Measurements from ENCODE around the gene CMIP. TPM values are rescaled to one million over a fixed set of nuclear protein-coding genes. Genes with fewer than 3 reads are reported as not detected.

CMIP gene
- polyA plus RNA-seq, 1 of the 3 experiments (the other 2 are of a cell fraction), result 5.4 TPM

- Histone ChIP-seq H3K27ac (ENCODE audit: low read depth in 2 of 2, low read length in 1 of 2) (no peak overlapping the region), H3K4me1 (ENCODE audit: control insufficient read depth in 1 of 2, insufficient read depth in 2 of 2, low read depth in 1 of 2, low read length in 1 of 2) (no peaks in the 10 kb centered on the region), H2AFZ (ENCODE audit: low read depth) (no peak overlapping the region), H4K20me1 (ENCODE audit: insufficient read depth) (no peaks in the 10 kb centered on the region), H3K9me2 (no peaks in the 10 kb centered on the region), H3K4me2 (no peak overlapping the region), H3K9me3 (no peaks in the 10 kb centered on the region), H3F3A (replicated peaks; ENCODE audit: insufficient read depth) (no peaks in the 10 kb centered on the region), H3K9ac (no peak overlapping the region), H3K4me3 (ENCODE audit: low read depth in 2 of 2, low read length in 1 of 2) (no peak overlapping the region), H3K36me3 (replicated peaks in 1 of 2; ENCODE audit: control insufficient read depth in 1 of 2, insufficient read depth in 2 of 2, low read length in 1 of 2) (peaks cover 0 to 6% of the 10 kb centered on the region in 2 experiments), H3K79me2 (ENCODE audit: insufficient read depth) (no peaks in the 10 kb centered on the region), H3K27me3 (ENCODE audit: insufficient read depth) (no peaks in the 10 kb centered on the region)
- TF ChIP-seq MXI1 (IDR thresholded peaks at IDR 0.05; ENCODE audit: low read depth, low read length) (no peak), USF2 (IDR thresholded peaks at IDR 0.05; ENCODE audit: borderline replicate concordance, low read depth, low read length) (no peak), FOXM1 (IDR thresholded peaks at IDR 0.05; ENCODE audit: low read depth) (no peak), SMC3 (IDR thresholded peaks at IDR 0.05; ENCODE audit: low read depth, low read length) (no peak), FOSL2 (IDR thresholded peaks at IDR 0.05; ENCODE audit: borderline replicate concordance, low read depth) (no peak), YY1 (IDR thresholded peaks at IDR 0.05; ENCODE audit: low read depth) (no peak), POLR2AphosphoS5 (IDR thresholded peaks at IDR 0.05; ENCODE audit: low read depth, low read length) (no peak), NFIC (IDR thresholded peaks at IDR 0.05; ENCODE audit: borderline replicate concordance) (no peak), ELF1 (IDR thresholded peaks at IDR 0.05) (no peak), TEAD4 (IDR thresholded peaks at IDR 0.05; ENCODE audit: borderline replicate concordance, insufficient read depth) (no peak), IRF3 (IDR thresholded peaks at IDR 0.05; ENCODE audit: low read depth, low read length) (no peak), RFX5 (IDR thresholded peaks at IDR 0.05; ENCODE audit: low read length) (no peak), REST (IDR thresholded peaks at IDR 0.05; ENCODE audit: low read depth, low read length) (no peak), TCF12 (IDR thresholded peaks at IDR 0.05) (no peak), USF1 (IDR thresholded peaks at IDR 0.05; ENCODE audit: borderline replicate concordance, low read depth) (no peak), EP300 (IDR thresholded peaks at IDR 0.05; ENCODE audit: borderline replicate concordance in 1 of 2, low read depth in 1 of 2, low read length in 1 of 2) (no peak), SIN3A (IDR thresholded peaks at IDR 0.05; ENCODE audit: borderline replicate concordance, low read depth, low read length) (no peak), MEF2A (IDR thresholded peaks at IDR 0.05; ENCODE audit: borderline replicate concordance, low read depth) (no peak), JUND (IDR thresholded peaks at IDR 0.05) (no peak)
- no peak for DNase-seq
- 92% methylated on average over 15 of the region's 35 CpGs for WGBS (ENCODE audit: low lambda C conversion rate)
- ChIA-PET CTCF (no interaction called here), POLR2A (no interaction called here)
These were observed 233.9 kb downstream of the CMIP start for GRCh38 chr16:81678326-81679095.

Measured in SK-N-SH (cell line).